K562 (cell line): ENCODE data around the gene CD79A. TPM values are rescaled to one million over a fixed set of nuclear protein-coding genes. Genes with fewer than 3 reads are reported as not detected.

Experiments
- CBX1 ChIP-seq: sonication (generic); IDR thresholded peaks from 2 replicates; pipeline ENCODE4 v1.6.1; 2016; ENCODE audit warnings: antibody characterized with exemption, low read depth, mild to moderate bottlenecking
- CBX8 ChIP-seq: fragments of 200-600 bp; sonication (generic); IDR thresholded peaks from 2 replicates; pipeline ENCODE4 v1.6.1; 2012; ENCODE audit warnings: borderline replicate concordance, mixed run types, low read depth, mild to moderate bottlenecking, moderate library complexity, mixed read lengths, low read length, control low read depth, inconsistent platforms; ENCODE audit not compliant: poor library complexity, severe bottlenecking; ENCODE audit errors: extremely low read depth
- JUNB ChIP-seq: fragments of 450-650 bp; formaldehyde crosslinking; conservative IDR thresholded peaks from 2 replicates; pipeline ENCODE4 v1.4.0; 2020; ENCODE audit warnings: mild to moderate bottlenecking
- NFRKB ChIP-seq: fragments of 450-650 bp; IDR thresholded peaks from 2 replicates; pipeline ENCODE4 v1.6.1; 2016; ENCODE audit warnings: low read depth
- NR4A1 ChIP-seq, 2 experiments: fragments of 250-450 bp in 1 of 2; fragments of 450-650 bp in 1 of 2; sonication (Bioruptor Pico) in 1 of 2; IDR thresholded peaks; 2 replicates each; pipeline versions ENCODE4 v1.4.0 to v1.6.1; 2016 to 2020; ENCODE audit warnings: mild to moderate bottlenecking in 2 of 2, missing compliant biosample characterization in 1 of 2, missing genetic modification characterization in 1 of 2, moderate library complexity in 1 of 2
- SMAD2 ChIP-seq: fragments of 150-350 bp; IDR thresholded peaks from 2 replicates; pipeline ENCODE4 v1.6.1; 2014; ENCODE audit warnings: low read depth, mild to moderate bottlenecking, low read length
- TEAD1 ChIP-seq, 2 experiments: fragments of 450-650 bp in 1 of 2; sonication (generic) in 1 of 2; formaldehyde crosslinking; IDR thresholded peaks; 2 replicates each; pipeline versions ENCODE4 v1.4.0 to v1.8.0; 2020 to 2022; ENCODE audit warnings: mild to moderate bottlenecking in 2 of 2, missing genetic modification reagents in 1 of 2
- VEZF1 ChIP-seq: fragments of 200-800 bp; sonication (Bioruptor generic); IDR thresholded peaks from 2 replicates; pipeline ENCODE4 v1.6.1; 2017; ENCODE audit warnings: missing genetic modification characterization, missing compliant biosample characterization
- ZKSCAN8 ChIP-seq: fragments of 200-800 bp; sonication (Bioruptor generic); IDR thresholded peaks from 2 replicates; pipeline ENCODE4 v1.6.1; 2016; ENCODE audit warnings: missing genetic modification characterization, missing compliant biosample characterization
- ZNF24 ChIP-seq: fragments of 450-650 bp; IDR thresholded peaks from 2 replicates; pipeline ENCODE4 v1.6.1; 2016
- ZNF551 ChIP-seq: fragments of 250-450 bp; sonication (Bioruptor Pico); IDR thresholded peaks from 2 replicates; pipeline ENCODE4 v1.5.0; 2021; ENCODE audit warnings: mild to moderate bottlenecking, moderate library complexity
- polyA plus RNA-seq, 8 experiments: library from polyadenylated mRNA; depleted of rRNA in 4 of 8; stranded (reverse) in 5 of 8; unstranded in 3 of 8; fragments of >200 nt; fragmentation: Nextera tagmentation in 2 of 8; fragmentation: Illumina TruSeq in 1 of 8; extraction: Ambion mirVana in 2 of 8; extraction: Trizol in 1 of 8; gene quantifications; 2 replicates each; pipeline versions ENCODE4 v1.2.1 to v1.2.3, GENCODE V29; 2011 to 2014; ENCODE audit warnings: inconsistent platforms in 1 of 8, missing spikeins in 1 of 8
- total RNA-seq, 7 experiments: library from RNA; depleted of rRNA in 6 of 7; stranded (reverse); fragments of >200 nt in 6 of 7; fragmentation: Illumina TruSeq in 2 of 7; extraction: Trizol in 2 of 7; gene quantifications; 2 replicates each; pipeline versions ENCODE4 v1.2.1 to v1.2.3, GENCODE V29; 2011 to 2021; ENCODE audit warnings: low replicate concordance in 1 of 7
- TF ChIP-seq, protein P1 (sequence below): fragments of 450-650 bp; IDR thresholded peaks from 2 replicates; pipeline ENCODE4 v1.6.1; 2016; ENCODE audit warnings: mild to moderate bottlenecking, moderate library complexity

CD79A gene
- total and polyA plus RNA-seq, 9 of the 15 experiments (the other 6 are each of a cell fraction or from before 2014, with no cell fraction given), result 0.04 to 0.72 (median 0.17) TPM; not detected in 3

DNA sequence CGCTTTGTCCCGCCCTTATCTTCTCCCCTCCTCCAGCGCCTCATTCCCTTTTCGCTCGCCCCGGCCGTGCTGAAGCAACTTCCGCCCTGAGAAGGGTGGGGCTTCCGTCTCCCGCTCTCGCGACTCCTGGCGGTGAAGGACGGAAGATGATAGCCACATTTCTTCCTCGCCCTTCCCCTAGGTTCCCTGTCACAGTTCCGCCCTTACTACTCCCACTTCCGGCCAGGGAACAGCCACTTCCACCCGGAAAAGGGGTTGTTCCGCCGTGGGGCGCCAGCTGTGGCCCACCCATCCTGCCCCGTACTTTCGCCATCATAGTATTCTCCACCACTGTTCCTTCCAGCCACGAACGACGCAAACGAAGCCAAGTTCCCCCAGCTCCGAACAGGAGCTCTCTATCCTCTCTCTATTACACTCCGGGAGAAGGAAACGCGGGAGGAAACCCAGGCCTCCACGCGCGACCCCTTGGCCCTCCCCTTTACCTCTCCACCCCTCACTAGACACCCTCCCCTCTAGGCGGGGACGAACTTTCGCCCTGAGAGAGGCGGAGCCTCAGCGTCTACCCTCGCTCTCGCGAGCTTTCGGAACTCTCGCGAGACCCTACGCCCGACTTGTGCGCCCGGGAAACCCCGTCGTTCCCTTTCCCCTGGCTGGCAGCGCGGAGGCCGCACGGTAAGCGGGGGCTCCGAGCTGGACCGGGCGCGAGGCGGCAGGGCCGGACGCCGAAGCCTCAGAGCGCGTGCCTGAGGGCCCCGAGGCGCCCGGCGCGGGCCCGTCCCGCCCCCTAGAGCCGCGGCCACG, 17.3 kb upstream of the CD79A start, which contains the start of gene RPS19 (continued):
- peak; percentile 86 for TF ChIP-seq VEZF1 (CRISPR knock-in tag)
- TF ChIP-seq TEAD1 (CRISPR knock-in tag; IDR thresholded peaks at IDR 0.05), result peak in 1 of 2 experiments; percentile 77; a peak in 2 of 4 replicates
- TF ChIP-seq NR4A1 (CRISPR knock-in tag; IDR thresholded peaks at IDR 0.05), result 0 out of 2 replicates have a peak, but pooled peaks have one; percentile 29
- TF ChIP-seq NR4A1 (tag; IDR thresholded peaks at IDR 0.05), result peak; percentile 64; the same call in 1 of the 2 replicates
- TF ChIP-seq NFRKB, result peak; percentile 92
- TF ChIP-seq CBX1, result no peak; the same call in 1 of the 2 replicates
- TF ChIP-seq SMAD2, result no peak
- peak; percentile 29; the same call in 1 of the 2 replicates for TF ChIP-seq ZNF24
- no peak for TF ChIP-seq ZKSCAN8 (CRISPR knock-in tag)
- TF ChIP-seq, protein P1, sequence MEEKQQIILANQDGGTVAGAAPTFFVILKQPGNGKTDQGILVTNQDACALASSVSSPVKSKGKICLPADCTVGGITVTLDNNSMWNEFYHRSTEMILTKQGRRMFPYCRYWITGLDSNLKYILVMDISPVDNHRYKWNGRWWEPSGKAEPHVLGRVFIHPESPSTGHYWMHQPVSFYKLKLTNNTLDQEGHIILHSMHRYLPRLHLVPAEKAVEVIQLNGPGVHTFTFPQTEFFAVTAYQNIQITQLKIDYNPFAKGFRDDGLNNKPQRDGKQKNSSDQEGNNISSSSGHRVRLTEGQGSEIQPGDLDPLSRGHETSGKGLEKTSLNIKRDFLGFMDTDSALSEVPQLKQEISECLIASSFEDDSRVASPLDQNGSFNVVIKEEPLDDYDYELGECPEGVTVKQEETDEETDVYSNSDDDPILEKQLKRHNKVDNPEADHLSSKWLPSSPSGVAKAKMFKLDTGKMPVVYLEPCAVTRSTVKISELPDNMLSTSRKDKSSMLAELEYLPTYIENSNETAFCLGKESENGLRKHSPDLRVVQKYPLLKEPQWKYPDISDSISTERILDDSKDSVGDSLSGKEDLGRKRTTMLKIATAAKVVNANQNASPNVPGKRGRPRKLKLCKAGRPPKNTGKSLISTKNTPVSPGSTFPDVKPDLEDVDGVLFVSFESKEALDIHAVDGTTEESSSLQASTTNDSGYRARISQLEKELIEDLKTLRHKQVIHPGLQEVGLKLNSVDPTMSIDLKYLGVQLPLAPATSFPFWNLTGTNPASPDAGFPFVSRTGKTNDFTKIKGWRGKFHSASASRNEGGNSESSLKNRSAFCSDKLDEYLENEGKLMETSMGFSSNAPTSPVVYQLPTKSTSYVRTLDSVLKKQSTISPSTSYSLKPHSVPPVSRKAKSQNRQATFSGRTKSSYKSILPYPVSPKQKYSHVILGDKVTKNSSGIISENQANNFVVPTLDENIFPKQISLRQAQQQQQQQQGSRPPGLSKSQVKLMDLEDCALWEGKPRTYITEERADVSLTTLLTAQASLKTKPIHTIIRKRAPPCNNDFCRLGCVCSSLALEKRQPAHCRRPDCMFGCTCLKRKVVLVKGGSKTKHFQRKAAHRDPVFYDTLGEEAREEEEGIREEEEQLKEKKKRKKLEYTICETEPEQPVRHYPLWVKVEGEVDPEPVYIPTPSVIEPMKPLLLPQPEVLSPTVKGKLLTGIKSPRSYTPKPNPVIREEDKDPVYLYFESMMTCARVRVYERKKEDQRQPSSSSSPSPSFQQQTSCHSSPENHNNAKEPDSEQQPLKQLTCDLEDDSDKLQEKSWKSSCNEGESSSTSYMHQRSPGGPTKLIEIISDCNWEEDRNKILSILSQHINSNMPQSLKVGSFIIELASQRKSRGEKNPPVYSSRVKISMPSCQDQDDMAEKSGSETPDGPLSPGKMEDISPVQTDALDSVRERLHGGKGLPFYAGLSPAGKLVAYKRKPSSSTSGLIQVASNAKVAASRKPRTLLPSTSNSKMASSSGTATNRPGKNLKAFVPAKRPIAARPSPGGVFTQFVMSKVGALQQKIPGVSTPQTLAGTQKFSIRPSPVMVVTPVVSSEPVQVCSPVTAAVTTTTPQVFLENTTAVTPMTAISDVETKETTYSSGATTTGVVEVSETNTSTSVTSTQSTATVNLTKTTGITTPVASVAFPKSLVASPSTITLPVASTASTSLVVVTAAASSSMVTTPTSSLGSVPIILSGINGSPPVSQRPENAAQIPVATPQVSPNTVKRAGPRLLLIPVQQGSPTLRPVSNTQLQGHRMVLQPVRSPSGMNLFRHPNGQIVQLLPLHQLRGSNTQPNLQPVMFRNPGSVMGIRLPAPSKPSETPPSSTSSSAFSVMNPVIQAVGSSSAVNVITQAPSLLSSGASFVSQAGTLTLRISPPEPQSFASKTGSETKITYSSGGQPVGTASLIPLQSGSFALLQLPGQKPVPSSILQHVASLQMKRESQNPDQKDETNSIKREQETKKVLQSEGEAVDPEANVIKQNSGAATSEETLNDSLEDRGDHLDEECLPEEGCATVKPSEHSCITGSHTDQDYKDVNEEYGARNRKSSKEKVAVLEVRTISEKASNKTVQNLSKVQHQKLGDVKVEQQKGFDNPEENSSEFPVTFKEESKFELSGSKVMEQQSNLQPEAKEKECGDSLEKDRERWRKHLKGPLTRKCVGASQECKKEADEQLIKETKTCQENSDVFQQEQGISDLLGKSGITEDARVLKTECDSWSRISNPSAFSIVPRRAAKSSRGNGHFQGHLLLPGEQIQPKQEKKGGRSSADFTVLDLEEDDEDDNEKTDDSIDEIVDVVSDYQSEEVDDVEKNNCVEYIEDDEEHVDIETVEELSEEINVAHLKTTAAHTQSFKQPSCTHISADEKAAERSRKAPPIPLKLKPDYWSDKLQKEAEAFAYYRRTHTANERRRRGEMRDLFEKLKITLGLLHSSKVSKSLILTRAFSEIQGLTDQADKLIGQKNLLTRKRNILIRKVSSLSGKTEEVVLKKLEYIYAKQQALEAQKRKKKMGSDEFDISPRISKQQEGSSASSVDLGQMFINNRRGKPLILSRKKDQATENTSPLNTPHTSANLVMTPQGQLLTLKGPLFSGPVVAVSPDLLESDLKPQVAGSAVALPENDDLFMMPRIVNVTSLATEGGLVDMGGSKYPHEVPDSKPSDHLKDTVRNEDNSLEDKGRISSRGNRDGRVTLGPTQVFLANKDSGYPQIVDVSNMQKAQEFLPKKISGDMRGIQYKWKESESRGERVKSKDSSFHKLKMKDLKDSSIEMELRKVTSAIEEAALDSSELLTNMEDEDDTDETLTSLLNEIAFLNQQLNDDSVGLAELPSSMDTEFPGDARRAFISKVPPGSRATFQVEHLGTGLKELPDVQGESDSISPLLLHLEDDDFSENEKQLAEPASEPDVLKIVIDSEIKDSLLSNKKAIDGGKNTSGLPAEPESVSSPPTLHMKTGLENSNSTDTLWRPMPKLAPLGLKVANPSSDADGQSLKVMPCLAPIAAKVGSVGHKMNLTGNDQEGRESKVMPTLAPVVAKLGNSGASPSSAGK, result no peak
- no peak for TF ChIP-seq ZNF551 (CRISPR knock-in tag)
- TF ChIP-seq CBX8, result no peak
- TF ChIP-seq JUNB (CRISPR knock-in tag), result no peak
